HG02610 (cell line): ENCODE measurements around the gene TESMIN.

Experiments used
- ATAC-seq: cut with Tn5 transposase; IDR thresholded peaks from one replicate; pipeline ENCODE4 v1.9.1; 2021; ENCODE audit warnings: mild to moderate bottlenecking, moderate library complexity; ENCODE audit not compliant: unreplicated experiment

TESMIN gene

DNA sequence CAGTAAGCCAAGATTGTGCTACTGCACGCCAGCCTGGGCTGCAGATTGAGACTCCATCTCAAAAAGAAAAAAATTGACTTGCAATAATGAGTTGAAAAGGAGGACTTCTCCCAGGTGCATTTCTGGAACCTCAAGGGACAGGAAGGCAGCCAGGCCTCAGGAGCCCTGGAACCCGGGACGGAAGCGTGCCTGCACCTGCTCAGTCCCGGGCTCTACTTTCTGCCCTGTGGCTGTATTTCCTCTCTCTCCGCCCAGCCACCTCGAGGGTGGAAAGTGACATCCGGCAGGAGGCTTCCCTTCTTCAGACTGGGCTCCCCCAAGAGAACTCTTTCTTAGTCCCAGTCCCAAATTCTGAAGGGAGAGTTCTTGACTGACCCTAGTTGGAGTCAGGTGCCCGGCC, 87.2 kb downstream of the TESMIN start:
- ATAC-seq, result no peak

DNA sequence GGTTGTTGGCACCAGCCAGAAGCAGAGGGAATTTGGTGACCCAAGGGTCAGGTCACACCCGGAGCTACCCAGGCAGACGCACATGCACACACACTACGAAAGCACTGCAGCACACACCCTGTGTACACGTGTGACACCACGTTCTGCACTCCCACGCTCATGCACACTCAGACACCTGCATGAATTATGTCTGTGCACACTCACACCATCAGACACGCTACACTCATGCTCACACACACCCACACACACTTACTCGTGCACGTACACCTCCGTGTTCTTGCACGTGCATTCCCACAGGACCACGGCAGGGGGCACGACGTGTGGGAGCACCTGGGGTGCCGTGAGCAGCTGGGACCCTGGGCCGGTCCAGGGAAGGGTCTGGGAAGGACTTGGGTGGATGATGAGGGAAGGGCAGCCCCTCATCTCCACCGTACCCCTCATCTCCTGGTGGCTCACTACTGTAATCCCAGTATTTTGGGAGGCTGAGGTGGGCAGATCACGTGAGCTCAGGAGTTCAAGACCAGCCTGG, 87.8 kb downstream of the TESMIN start:
- no peak for ATAC-seq

DNA sequence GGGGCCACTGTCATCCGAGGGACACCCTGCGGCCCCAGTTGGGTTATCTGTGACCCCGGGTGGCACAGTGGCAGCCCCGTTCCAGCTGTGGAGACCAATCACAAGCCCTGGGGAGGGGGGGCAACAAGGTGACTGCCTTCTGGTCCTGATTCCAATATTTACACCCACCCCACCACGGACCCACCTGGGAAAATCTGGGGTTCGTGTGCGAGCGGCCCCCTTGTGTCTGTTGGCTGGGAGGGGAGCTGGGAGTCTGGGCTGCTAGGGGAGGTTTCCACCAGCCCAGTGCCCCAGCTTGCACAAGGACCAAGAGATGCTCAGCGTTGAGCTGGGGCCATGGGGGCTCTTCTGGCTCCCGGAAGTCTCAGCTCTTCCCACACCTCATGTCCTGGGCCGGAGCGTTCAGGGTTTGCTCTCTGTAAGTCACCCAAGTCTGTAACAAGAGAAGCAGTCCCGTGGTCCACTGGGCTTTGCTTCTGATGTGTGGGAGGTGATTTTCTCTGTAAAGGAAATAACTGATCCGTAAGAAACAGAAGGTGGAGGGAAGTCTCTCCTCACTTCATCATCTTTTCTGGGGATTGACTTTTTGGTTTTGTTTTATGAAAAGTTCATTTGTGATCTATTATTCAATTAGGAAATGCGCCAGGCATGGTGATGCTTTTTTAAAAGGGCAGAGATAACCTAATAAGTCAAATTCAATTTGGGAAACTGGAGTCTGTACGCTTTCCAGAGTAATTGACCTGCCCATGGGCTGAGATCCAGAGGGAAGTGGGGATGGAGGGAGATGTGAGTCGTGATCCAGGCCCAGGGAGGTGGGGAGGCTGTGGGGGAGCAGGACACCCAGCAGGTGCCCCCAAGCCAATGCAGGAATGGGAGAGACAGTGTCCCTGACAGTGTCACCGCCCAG, 89.4 kb downstream of the TESMIN start:
- ATAC-seq, result no peak

DNA sequence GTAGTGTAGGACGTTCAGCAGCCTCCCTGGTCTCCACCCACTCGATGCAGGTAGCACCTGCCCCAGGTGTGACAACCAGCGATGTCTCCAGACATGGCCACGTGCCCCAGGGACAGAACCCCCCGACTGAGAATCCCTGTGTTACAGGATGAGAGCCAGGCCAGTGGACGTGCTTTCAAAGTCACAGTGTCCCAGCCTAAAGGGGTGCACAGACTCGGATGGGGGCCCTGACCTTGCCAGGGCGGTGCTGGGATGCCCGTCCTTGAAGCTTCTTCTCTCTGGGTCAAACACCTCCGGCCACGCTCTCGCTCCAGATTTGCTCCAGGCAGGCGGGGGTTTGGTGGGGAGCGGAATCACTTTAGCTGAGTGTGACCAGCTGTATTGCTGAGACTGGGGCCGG, 90.3 kb downstream of the TESMIN start:
- no peak for ATAC-seq

DNA sequence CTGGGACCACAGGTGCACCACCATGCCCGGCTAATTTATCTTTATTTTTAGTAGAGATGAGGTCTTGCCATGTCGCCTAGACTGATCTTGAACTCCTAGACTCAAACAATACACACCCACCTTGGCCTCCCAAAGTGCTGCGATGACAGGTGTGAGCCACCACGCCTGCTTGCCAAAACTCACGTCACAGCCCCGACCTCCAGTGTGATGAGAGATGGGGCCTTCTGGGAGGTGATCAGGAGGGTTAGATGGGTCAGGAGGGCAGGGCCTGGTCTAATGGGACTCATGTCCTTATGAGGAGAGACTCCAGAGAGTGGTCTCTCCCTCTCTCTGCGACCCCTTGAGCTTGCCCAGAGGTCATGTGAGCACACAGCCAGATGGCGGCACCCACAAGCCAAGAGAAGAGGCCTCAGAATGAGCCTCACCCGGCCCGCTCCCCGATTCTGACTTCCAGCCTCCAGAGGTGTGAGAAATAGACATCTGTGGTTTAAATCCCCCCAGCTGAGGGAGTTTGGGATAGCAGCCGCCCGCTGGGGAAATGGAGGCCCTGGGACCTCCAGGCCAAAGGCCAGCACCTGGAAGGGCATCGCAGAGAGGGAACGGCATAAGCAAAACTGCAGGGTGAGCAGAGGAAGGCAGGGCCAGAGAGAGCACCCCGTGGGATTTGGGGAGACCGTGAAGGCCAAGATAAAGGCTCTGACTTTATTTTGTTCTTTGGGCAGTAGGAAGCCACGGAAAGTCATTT, 91.1 kb downstream of the TESMIN start:
- no peak for ATAC-seq

DNA sequence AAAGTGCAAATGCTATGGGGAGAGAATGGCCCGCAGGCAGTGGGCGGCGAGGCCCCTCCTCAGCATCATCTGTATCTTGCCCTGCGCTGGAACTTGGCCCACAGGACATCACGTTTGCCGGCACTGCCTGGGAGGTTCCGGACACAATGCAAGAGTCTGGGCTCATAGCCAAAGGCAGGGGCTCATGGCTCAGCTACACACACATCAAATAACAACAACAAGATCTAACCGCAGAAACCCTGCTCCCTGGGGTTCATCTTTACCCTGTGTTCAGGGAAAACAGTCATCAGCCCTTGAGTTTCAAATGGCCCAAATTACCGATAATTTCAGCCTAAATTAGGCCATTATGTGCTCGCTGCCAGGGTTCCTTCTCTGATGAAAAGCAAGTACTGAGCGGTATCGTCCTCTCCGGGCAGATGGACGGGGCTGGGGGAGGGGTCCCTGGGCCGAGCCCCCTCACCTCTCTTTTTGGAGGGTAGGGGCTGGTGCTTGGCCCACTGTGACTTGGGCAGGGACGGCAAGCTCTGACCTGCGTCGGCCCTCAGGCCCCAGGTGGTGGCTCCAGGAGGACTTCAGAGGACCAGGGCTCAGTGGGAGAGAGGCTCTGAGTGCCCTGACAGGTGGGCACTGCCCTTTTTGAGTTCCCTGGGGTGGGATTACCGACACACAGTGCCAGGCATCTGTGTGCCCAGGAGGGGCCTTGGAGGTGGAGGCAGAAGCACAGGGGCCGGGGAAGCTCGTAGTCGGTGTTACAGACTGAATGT, 92.0 kb downstream of the TESMIN start:
- no peak for ATAC-seq

DNA sequence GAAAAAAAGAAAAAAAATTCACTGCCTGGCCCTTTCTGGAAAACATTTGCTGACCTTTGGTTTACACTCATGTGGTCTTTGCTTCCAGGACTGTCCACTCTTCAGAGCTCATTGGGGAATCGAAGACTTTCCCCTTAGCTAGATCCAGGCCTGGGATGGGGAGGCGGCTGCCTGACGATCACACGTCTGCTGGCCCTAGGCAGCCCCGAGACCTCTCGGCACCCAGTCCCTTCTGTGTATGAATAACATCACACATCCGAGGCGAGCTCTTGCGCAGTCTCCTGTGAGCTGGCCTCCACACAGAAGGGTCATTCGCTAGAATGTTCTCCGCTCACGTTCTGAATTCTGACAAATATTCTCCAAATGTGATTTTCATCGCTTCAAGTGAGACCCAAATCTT, 92.7 kb downstream of the TESMIN start:
- ATAC-seq, result no peak

DNA sequence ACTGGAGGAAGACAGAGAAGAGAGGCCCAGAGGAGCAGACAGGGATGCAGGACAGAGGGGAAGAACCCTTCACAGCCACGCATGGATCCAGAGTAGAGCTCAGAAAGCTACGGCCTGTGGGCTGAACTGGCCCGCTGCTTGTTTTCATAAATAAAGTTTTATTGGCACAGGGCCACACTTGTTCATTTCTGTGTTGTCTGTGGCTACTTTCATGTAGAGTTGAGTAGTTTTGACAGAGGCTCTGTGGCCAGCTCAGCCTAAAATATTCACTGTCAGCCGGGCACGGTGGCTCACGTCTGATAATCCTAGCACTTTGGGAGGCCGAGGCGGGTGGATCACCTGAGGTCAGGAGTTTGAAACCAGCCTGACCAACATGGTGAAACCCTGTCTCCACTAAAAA, 93.2 kb downstream of the TESMIN start:
- ATAC-seq, result no peak
